GM19023 (cell line): Measurements from ENCODE around the gene ACBD4.

Experiments
- ATAC-seq: cut with Tn5 transposase; IDR thresholded peaks from one replicate; pipeline ENCODE4 v1.9.1; 2021; ENCODE audit warnings: mild to moderate bottlenecking, moderate library complexity; ENCODE audit not compliant: unreplicated experiment

Gene ACBD4

DNA sequence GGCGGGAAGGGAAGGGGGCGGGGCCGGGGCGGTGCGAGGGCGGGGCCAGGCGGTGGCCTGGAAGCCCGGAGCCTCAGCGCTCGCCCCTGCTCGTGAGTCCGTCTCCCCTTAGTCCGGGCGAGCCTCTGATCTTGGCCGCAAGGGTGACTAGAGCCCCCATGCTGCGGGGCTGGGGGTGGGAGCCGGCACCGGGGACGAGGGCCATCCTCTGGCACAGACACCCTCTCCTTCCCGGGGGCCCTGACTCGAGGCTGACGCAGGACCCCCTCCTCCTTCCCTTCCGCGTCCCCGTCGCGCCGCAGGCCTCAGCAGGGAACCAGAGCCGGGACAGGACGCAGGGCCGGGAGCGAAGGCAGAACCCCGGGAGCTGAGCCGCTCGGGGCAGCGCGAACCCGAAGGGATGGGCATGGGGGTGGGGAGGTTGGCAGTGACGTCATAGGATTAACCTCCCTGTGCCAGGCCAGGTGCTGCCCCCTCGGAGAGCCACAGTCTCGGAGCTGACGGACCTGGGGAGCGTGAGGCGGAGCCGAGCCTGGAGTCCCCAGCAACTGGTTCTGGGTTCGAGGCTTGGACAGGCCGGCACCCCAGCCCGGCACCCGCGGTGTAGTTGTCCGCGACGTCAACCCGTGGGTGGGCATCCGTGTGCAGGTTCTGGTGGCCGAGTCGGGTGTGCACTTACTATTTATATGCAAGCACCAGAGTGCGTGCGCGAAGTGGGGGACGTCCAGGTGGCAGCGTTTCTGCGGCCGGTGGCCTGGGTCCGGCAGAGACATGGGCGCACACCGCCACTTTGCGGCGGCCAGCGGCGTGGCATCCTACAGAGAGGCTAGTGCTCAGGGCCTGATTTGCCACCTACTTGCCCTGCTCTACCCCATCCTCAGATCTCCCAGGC lies 2.7 kb upstream of the ACBD4 start:
- peak; percentile 36 for ATAC-seq

DNA sequence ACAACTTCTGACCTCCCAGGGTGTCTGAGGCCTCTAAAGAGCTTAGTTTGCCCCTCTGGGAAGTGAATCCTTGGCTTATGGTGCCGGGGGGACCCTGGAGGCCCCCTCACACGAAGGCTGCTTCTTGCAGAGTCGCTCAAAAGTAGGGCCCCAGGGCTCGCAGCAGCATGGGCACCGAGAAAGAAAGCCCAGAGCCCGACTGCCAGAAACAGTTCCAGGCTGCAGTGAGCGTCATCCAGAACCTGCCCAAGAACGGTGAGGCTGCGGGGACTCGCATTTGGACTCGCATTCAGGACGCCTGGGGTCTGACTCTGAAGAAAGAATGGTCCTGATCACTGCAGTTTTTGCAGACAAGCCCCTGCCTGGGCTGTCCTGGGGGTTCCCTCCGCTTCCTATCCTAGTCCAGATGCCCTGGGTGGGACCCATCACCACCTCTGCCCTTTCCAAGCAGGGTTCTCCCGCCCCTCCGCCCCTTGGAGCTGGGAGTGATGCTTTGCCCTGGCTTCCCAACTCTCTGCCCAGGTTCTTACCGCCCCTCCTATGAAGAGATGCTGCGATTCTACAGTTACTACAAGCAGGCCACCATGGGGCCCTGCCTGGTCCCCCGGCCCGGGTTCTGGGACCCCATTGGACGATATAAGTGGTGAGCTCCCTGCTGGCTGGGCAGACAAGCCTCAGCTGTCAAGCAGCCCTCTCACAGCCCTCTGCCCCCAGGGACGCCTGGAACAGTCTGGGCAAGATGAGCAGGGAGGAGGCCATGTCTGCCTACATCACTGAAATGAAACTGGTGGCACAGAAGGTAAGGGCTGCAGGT lies 698 bp downstream of the ACBD4 start:
- no peak for ATAC-seq

DNA sequence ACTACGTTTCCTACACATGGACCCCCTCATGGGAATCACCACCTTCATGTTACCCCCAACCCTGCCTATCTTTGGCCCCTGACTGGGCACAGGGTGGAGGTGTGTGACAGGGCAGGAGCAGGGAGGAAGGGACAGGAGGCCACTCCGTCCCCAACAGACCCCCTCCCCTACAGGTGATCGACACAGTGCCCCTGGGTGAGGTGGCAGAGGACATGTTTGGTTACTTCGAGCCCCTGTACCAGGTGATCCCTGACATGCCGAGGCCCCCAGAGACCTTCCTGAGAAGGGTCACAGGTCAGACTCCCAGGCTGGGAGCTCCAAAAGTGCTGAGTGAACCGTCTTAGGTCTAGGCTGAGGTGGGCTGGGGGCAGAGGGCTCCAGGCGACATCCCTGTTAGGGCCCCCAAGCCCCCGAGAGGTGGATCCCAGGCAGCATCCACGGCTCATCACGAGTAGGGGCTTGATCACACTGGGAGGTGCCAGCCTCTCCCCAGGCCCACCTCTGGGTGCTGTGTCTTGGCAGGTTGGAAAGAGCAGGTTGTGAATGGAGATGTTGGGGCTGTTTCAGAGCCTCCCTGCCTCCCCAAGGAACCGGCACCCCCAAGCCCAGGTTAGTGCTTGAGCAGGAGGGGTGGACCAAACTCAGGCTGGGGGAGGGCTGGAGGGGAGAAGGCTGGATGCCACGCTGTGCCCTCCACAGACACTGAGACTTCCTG lies 1.5 kb downstream of the ACBD4 start:
- ATAC-seq: no peak

DNA sequence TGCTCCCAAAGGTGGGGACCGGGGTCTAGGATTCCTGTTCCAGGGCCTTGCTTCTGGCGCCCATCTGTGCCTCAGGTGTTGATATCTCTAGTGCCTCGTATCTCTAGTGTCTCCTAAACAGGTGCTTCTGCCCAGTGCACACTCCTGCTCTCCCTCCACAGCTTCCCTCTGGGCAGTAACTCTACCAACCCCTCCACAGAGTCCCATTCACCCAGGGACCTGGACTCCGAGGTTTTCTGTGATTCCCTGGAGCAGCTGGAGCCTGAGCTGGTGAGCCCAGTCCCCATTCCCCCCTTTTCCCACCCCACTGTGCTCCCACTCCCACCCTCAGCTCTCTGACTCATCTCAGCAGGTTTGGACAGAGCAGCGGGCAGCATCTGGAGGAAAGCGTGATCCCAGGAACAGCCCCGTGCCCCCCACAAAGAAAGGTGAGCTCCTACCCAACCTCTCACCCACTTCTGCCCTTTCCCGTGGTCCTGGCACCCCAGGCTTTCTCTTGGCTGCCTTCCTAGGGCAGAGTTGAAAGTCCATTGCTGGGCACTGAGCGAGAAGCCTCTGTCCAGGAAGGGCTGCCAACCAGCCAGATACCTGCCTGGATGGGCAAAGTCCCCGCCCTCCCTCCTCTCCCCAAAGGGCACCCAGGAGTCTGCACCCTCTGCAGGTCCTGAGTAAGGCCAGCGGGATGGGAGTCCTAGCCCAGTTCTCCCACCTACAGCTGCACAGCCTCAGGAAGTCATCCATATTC lies 2.2 kb downstream of the ACBD4 start:
- no peak for ATAC-seq

DNA sequence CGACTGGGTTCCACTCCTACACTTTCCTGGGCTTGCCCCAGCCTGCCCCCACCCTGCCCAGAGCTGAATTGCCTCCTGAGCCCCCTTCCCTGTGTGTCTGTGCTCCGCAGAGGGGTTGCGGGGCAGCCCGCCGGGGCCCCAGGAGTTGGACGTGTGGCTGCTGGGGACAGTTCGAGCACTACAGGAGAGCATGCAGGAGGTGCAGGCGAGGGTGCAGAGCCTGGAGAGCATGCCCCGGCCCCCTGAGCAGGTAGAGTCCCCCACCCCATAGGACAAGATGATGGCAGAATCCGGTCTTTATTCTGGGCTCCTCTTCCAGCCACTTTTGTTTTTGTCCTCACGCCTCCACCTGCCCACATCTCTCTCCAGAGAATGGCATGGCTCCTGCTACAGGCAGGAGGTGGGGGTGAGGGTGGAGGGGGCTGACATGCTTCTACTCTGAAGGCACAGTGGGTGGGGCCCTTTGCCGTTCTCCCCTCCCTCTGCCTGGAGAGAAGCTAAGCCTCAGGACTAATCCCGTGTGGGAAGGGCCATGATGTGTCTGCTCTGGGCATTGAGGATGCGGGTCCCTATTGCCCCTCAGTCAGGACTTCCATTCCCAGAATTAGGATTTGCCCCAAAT lies 3.5 kb downstream of the ACBD4 start:
- no peak for ATAC-seq

DNA sequence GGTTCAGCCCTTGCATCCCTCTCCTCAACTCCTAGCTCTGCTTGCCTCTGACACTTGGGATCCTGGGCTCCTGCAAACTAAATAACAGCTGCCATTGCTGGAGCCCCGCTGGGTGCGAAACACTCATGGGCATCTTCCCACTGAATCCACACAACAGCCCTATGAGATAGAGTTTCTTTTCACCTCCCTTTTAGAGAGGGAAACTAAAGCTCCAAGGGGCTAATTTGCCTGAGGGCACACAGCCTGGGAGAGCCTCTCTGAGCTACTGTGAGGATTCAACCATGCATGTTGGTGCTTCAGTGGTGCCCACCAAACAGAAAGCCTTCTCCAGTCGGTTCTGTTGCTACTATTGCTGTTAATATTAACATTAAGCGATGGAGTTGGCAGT lies 4.0 kb downstream of the ACBD4 start:
- ATAC-seq: no peak

DNA sequence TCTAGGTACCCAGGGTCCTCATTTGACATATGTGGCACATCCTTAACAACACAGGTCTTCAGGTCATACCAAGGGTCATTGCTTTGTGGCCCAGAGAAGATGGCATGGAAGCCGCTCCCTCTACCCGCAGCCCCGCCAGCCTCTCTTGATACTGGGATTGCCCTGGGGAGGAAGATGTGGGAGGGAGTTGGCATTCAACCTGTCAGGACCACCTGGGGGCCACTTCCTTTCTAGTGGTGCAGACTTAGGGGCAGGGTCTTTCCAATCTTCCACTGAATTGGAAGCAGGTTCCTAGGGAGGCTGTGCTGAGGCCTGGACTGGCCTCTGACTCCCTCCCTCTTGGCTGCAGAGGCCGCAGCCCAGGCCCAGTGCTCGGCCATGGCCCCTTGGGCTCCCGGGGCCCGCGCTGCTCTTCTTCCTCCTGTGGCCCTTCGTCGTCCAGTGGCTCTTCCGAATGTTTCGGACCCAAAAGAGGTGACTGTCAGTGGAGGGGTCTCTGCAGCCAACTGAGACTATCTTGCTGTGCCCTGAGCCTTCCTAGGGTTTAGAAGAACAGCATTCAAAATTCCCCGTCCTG lies 7.7 kb downstream of the ACBD4 start:
- ATAC-seq: no peak

DNA sequence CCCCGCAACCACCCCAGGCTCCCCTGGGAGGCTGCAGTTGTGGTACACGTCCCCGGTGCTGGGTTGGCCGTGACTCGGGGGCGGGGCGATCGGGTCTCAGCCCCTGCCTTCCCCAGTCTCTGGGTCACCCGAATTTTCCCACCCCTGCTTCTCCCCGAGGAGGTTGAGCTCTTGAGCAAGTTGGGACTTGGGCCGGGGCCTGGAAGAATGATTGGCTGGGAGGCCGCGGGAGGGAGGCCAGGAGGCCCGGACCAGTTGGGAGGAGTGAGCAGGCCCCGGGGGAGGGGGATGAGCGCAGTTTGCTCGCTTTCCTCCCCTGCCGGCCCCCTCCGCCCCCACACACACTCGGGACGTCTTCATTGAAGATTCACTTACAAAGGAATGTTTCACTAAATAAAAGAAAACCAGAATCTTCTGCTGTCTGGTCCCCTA lies 8.3 kb downstream of the ACBD4 start:
- ATAC-seq: no peak

DNA sequence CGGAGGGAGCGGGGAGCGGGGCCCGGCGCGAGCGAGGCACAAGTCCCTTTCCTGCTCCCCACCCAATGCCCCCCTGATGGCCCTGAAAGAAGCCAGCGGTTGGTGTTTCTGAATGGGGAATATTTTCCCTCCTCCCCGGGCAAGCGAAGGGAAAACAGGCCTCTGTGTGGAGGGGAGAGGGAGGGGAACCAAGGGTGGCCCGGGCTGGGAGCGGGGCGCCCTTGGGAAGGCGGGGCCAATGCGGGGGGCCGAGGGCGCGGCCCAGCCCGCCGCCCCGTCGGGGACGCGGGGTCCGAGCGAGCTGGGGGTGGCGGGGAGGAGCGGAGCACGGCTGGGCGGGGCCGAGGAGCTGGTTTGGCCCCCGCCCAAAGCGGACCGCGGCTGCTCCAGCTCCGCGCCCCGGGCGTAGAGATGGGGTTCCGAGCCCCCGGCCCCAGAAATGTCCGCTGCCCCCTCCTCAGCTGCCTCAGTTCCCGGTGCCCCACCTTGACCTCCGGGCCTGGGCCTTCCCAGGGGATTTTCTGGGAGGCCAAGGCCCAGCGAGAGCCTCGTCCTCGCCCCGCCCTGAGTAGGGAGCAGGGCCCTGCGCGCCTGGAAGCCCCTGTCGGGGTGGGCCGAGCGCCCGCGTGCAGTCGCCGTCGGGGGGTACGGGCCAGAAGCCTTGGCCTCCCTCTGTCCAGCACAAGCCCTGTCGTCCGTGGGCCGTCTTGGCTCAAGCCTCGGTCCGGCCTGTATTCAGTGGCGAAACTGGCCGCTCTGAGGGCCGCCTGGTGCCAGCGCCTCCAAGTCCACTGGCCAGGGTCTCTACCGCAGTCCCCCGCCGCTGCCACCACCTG lies 8.9 kb downstream of the ACBD4 start:
- no peak for ATAC-seq

DNA sequence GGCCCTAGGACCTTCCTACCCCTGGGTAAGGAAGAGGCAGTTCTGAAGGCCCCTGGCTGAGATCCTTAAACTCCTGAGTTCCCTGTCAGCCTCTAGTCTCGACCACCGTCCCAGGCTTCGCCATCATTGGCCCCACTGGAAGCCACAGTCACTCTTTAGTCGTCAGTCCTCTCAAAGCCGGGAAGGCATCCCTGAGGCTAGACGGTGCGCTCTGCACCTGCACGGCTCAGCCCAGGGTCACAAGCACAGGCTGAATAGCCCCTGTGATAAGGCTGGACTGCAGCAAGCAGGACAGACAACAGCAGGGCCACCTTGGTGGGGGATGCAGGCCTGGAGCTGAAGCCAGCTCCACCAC lies 9.5 kb downstream of the ACBD4 start:
- ATAC-seq: no peak

DNA sequence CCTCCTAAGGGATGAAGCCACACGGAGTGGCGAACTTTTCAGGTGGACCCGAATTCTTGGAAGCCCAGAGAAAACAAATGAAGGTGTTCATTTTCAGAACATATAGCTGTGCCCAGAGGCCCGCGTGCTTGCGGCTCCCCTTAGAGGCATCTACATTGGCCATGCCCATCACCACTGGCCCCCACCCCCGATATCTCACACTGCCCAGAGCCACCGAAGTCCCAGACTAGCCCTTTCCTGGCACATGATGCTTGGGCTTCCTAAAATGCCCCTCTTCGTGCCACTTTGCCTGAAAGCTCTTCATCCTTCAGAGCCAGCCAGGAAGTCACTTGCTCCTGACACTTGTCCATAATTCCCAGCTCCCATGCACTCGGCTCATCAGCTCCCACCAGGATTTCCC lies 10.7 kb downstream of the ACBD4 start:
- no peak for ATAC-seq

DNA sequence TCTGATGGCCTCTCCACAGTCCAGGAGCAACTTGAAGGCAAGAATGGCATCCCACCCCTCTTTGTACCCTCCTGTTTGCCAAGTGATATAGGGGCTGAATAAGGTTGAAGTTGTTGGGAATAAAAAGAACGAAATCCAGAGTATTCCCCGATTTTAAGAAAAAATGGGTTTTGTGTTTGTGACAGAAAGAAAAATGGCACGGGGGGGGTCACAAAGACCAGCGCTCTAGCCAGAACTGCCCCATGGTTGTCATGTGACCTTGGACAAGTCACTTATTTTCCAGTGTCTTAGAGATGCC lies 11.1 kb downstream of the ACBD4 start:
- ATAC-seq: no peak

DNA sequence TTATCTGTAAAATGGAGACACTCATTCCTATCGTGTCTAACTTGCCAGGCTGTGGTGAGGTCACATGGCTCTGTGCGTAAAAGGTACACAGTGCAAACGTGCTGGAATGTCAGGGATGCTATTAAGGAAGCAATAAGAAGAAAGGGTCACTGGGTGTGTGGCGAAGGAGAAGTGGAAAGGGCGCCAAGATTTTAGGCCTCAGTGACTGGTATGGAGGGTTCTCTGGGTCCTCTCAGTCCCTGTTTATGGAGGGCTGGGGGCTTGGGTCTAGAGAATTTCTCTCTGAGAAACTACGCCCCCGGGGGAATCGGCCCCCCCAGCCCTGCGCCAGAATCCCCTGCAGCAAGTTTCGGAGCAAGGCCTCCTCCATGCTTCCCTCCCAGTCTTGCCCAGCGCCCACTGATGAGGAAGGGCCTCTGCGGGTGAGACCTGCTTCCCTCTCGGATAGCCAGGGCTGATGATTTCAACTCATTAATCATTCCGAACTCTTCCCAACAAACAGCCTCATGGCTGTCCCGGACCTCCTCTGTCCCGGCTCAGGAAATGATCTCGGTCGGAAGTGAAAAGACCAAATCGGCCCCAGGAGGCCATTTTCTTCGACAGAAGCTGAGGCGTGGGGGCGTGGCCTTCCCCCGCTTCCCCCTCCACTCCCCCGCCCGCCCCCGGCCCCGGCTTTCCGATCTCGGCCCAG lies 11.5 kb downstream of the ACBD4 start:
- ATAC-seq: no peak

DNA sequence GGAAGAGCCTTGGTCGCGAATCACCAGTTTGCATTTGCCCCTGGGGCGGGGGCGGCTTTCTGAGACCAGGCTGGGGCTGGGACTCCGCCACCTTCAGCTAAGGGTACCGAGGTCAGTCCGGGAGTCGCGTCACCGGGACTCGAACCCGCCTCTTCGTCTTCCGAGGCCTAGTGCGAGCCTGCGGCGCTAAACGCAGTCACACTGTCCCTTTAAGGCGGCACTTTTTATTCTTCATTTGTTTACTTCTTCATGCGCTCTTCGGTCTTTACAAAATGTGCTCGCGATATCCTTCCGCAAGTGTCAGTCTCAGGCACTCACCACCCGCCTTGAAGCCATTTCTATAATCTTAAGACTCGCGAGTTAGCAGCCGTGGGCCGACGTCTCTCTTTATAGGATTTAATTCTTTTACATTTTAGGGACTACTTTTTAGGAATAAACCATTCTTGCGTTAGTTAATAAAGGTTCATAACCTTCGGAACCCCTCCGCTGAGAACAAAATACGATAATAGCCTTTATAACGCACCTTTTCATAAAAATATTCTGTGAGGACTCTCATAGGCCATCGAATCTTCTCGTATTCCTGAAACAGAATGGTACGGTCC lies 12.2 kb downstream of the ACBD4 start:
- ATAC-seq: no peak

DNA sequence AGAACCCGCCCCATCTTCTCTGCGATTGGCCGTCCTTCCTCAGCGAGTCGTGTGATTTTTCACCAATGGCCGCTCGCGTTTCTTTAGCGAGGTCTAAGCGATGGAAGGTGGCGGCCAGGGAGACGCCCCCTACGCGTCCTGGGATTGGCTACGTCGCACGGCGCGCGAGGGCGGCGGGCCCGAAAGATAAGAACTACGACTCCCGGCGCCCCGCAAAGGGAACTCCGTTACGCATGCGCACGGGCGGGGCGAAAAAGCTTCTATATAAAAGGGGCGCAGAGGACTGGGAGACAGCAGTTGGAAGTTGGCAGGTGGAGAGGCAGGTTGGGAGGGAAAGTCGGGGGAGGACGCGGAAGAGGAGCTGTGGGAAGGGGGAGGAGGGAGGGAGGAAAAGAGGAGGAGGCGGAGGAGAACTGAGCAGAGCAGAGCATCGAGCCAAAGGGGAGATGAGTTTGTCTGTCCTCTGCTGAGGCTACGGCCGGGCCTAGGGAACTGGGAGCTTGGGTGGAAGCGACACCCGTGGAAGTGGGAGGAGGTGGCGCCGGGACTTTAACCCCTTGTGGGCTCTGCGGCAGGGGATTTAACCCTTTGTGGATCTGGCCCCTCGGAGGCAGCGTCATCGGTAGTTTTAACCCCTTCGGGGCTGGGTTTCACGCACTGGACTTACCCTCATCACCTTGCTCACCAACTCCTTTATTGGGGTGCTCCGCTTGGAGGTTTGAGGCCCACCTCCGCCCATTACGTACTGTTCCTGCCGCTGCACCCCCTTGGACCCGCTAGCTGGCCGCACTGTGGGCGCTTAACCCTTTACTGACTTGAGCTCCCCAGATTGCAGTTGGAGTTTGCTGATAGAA lies 12.9 kb downstream of the ACBD4 start, which contains the start of gene HEXIM1:
Gene HEXIM1, plus strand, starts transcription at position 293 of the 854 bp plus-strand sequence. CDS start 716 bp downstream, outside the sequence.
- ATAC-seq: peak; percentile 70

DNA sequence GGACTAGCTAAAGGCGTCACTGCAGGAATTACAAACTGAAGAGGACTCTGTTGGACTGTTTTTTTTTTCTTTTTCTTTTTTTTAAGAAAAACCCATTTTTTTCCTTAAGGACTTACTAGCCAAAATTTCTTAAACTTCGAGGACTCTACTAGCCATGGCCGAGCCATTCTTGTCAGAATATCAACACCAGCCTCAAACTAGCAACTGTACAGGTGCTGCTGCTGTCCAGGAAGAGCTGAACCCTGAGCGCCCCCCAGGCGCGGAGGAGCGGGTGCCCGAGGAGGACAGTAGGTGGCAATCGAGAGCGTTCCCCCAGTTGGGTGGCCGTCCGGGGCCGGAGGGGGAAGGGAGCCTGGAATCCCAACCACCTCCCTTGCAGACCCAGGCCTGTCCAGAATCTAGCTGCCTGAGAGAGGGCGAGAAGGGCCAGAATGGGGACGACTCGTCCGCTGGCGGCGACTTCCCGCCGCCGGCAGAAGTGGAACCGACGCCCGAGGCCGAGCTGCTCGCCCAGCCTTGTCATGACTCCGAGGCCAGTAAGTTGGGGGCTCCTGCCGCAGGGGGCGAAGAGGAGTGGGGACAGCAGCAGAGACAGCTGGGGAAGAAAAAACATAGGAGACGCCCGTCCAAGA lies 13.7 kb downstream of the ACBD4 start:
- peak; percentile 25 for ATAC-seq
